Activated CD8-positive, alpha-beta memory T cell treated with anti-CD3 and anti-CD28 coated beads, Interleukin-2, amount 50 U/mL, for 1 hour (primary cell): Measurements from ENCODE around the gene POU4F1.

Experiments
- DNase-seq: peaks from one replicate; pipeline ENCODE4 v3.0.0-alpha.2; 2020; ENCODE audit errors: extremely low read depth

POU4F1 gene

DNA sequence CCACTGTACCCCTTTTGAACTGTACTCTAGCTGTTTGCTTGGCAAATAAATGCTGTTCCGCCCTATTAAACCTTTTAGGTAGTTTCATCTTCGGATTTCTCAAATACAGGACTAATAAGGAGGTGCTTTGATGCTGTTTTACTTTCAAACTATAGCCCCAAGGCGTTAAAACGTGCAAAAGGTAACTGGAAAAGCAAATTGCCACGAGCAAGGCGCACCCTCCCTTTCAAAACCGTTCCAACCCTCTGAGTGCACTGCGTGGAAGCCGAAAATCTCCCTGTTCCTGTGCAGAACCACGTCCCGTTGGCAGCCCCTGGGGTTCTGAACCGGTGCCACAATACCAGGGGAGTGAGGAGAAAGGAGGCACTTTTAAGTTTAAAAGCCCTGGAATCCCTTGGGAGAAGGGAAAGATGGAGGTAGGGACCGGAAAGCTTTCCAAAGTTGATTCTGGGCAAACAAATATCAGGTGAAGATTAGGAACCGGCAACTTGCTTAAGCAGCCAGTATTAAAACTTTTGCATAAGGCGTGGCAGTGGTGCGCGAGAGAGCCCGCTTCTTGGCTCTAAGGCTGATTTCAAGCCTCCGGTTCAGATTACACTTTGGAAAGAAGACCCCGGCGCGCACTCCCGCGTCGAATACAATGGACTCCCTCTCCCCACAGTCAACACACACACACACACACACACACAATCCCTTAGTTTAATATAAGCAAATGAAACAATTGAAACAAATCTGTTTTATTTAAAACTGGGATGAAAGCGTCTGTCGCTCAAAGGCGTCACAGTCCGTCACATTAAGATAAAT is 9.5 kb downstream of the POU4F1 start:
- DNase-seq = no peak

DNA sequence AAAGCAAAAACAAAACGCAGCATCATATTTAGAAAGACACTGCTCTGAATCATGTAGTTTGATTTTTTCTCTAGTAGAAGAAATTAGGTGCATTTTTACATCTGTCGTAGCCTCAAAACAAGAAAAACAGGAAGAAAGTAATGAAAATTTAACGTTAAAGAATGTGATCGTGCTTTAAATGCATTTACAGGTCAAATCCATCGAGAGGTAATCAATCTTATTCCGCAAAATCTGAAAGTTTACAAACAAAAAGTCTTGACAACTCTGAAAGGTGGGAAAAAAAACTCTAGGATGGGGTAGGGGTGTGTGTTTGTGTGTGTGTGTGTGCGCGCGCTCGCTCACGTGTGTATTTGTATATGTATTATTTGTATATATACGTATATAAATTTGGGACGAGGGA is 10.2 kb downstream of the POU4F1 start:
- DNase-seq = no peak

- no peak for DNase-seq
Observed at GRCh38 chr13:78592584-78592983, 10.8 kb downstream of the POU4F1 start.

GRCh38 chr13:78589206-78589605 is 14.1 kb downstream of the POU4F1 start:
- DNase-seq = no peak

- no peak for DNase-seq
Observed at GRCh38 chr13:78587395-78587794, 16.0 kb downstream of the POU4F1 start.

DNA sequence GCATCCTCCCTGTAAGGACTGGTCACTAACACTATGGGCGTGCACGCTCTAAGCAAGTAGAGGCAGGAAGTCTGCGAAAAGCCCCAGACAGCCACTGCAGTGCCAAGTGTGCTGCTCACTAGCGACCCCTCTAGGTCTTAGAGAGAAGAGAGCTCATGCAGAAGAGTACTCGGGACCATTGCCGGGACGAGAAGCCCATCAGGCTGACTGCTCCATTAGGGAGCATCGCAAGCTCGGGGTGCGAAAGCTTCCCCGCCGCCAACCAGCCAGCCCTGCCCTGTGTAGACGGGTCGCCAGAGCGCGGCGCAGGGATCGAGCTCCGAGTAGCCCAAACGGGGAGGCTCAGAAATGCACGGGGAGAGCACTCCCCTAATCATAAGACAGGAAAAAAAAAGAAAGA is 16.6 kb downstream of the POU4F1 start:
- DNase-seq = no peak

- DNase-seq = no peak
Observed at GRCh38 chr13:78576261-78576660, 27.1 kb downstream of the POU4F1 start.

DNA sequence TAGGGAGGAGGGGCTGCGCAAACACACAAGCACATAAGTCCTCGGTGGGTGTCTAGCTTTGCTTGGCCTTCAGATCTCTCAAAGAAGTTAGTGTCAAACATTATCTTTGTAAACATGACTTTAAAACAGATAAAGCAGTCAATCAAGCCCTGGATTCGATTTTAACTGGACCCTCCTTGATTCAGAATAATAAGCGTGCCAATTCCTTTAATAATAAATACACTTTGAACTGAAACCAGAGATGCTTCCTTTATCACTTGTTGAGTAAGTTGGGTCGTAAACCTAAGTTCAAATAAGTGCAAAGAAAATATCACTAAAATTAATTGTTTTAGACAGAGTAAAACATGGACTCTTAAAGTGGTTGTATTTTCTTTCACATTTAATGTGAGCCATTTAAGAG is 30.9 kb downstream of the POU4F1 start:
- no peak for DNase-seq

DNA sequence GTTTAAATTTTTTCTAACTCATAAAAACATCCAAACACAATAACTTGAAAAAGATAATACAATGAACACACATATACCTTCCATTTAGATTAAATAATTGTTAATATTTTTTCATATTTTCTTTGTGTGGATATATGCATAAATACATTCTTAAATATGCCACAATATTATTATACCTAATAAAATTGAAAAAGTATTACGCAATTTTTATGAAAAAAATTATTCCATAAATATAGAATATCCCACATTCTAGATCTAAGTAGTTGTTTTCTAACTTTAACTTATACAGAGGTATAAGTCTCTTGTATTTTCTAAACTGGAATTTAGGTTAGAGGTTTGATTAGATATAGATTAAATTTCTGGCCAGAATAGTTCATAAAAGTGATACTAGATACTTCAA is 34.3 kb downstream of the POU4F1 start:
- no peak for DNase-seq

DNA sequence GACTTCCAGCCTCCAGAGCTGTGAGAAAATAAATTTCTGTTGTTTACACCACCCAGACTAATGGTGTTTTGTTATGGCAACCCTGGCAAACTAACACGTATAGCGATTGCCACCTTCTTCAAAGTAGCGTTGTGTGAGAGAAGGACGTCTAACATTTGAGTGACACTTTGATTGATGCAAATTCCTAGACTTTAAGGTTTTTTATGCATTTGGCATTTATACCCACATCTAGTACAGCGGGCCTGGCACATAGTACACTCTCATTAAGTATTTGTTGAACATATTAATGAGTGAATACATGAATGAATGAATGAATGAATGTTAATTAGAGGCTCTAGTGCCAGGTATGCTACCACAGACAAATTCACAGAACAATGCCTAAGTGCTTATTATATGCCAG is 36.7 kb downstream of the POU4F1 start:
- DNase-seq = no peak

- no peak for DNase-seq
Observed at GRCh38 chr13:78562237-78562889, 41.0 kb downstream of the POU4F1 start.
